Esophagus squamous epithelium (tissue), 5 donors: ENCODE data around the gene NFATC2. TPM values are rescaled to one million over a fixed set of nuclear protein-coding genes. Genes with fewer than 3 reads are reported as not detected.

Experiments used
- DNase-seq: peaks from one replicate; lab custom pipeline; 2025; lab: John Stamatoyannopoulos, UW
- H3K27ac ChIP-seq, 4 donors: fragments of 200-600 bp; sonication (generic); one replicate each; pipeline ENCODE4 v1.5.1; 2016 to 2019; ENCODE audit warnings: mild to moderate bottlenecking in 1 of 4
- H3K27me3 ChIP-seq, 4 donors: fragments of 200-600 bp; sonication (generic); 1 replicate in 3 of 4; 2 replicates in 1 of 4; pipeline versions ENCODE4 v1.5.1 to v1.6.0; 2017 to 2021; ENCODE audit warnings: antibody characterized with exemption in 1 of 4
- H3K36me3 ChIP-seq, 3 donors: fragments of 200-600 bp; sonication (generic); one replicate each; pipeline ENCODE4 v1.5.1; 2016 to 2019
- H3K4me1 ChIP-seq, 3 donors: fragments of 200-600 bp; sonication (generic); one replicate each; pipeline ENCODE4 v1.5.1; 2017 to 2019
- H3K4me3 ChIP-seq, 4 donors: fragments of 200-600 bp; sonication (generic); 1 replicate in 3 of 4; 2 replicates in 1 of 4; pipeline ENCODE4 v1.5.1; 2016 to 2019; ENCODE audit warnings: mild to moderate bottlenecking in 2 of 4, moderate library complexity in 1 of 4
- H3K9me3 ChIP-seq, 3 donors: fragments of 200-600 bp; sonication (generic); one replicate each; pipeline ENCODE4 v1.5.1; 2016 to 2019
- CTCF ChIP-seq, 6 experiments: fragments of 450-650 bp in 4 of 6; fragments of 200-600 bp in 2 of 6; sonication (generic) in 2 of 6; IDR thresholded peaks; one replicate each; pipeline ENCODE4 v1.5.1; 2016 to 2019; ENCODE audit warnings: antibody characterized with exemption in 6 of 6, mild to moderate bottlenecking in 4 of 6, moderate library complexity in 4 of 6
- POLR2A ChIP-seq, 4 donors: fragments of 450-650 bp; IDR thresholded peaks; one replicate each; pipeline ENCODE4 v1.6.1; 2017; ENCODE audit warnings: antibody characterized with exemption in 4 of 4, mild to moderate bottlenecking in 4 of 4, moderate library complexity in 3 of 4
- WGBS, 2 donors: methylation state at CpG; one replicate each; pipeline ENCODE4 v1.1.5; 2018; 5-methylcytosine and 5-hydroxymethylcytosine counted together
- intact Hi-C: fragments of 100-400 bp; cut with DNase I; formaldehyde crosslinking; loops from one replicate; pipeline ENCODE4 v1.15.0; 2022
- total RNA-seq, 4 donors: library from RNA; depleted of rRNA; stranded (reverse); fragments of >200 nt; gene quantifications; one replicate each; pipeline ENCODE4 v1.1.0, GENCODE V29; 2016
- donor health status: DM: yes; HTN: yes; CAD: no.

The NFATC2 gene
- total RNA-seq, 4 donors from 2014 or later: 0.83 to 6.7 (median 1.4) TPM

DNA sequence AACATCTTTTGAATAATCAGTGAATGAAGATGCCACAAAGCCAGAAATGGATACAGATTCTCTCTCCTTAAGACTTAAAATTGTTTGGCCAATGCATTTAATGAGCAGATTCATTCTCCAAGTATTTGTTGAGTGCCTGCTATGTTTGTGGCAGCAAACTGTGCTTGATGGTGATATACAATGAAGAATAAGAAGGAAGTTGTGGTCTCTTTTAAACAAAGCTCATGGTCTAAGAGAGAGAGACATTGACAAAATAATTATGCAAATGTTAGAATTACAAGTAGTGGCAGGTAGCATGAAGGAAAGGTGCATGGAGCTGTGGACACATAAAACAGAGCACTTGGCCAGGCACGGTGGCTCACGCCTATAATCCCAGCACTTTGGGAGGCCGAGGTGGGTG is 28.3 kb downstream of the NFATC2 start:
- H3K4me3 ChIP-seq: no peak overlapping the region
- no peak overlapping the region for H3K27ac ChIP-seq
- 59 to 82% methylated on average over 3 of the region's 3 CpGs for WGBS, 2 donors
- H3K9me3 ChIP-seq: no peaks in the 10 kb centered on the region
- no peaks in the 10 kb centered on the region for H3K27me3 ChIP-seq
- no peaks in the 10 kb centered on the region for H3K4me1 ChIP-seq
- intact Hi-C loops: no loop called here
- no peak for DNase-seq
- peaks cover 0 to 6% (median 0%) of the 10 kb centered on the region in 3 donors for H3K36me3 ChIP-seq
- TF ChIP-seq POLR2A (IDR thresholded peaks at IDR 0.05) (no peak), CTCF (IDR thresholded peaks at IDR 0.05) (no peak)

GRCh38 chr20:51513545-51513944 is 29.0 kb downstream of the NFATC2 start:
- Histone ChIP-seq H3K36me3 (peaks cover 0 to 6% (median 0%) of the 10 kb centered on the region in 3 donors), H3K27ac (no peak overlapping the region), H3K9me3 (no peaks in the 10 kb centered on the region), H3K27me3 (no peaks in the 10 kb centered on the region), H3K4me1 (no peaks in the 10 kb centered on the region), H3K4me3 (no peak overlapping the region)
- no peak for TF ChIP-seq CTCF (IDR thresholded peaks at IDR 0.05)
- no peak for TF ChIP-seq POLR2A (IDR thresholded peaks at IDR 0.05)
- 93 to 97% methylated on average over 3 of the region's 4 CpGs for WGBS, 2 donors
- intact Hi-C loops: no loop called here
- no peak for DNase-seq

- no peak for DNase-seq
- H3K27me3 ChIP-seq: no peaks in the 10 kb centered on the region
- intact Hi-C loops: no loop called here
- no peaks in the 10 kb centered on the region for H3K9me3 ChIP-seq
- H3K4me3 ChIP-seq: no peak overlapping the region
- H3K4me1 ChIP-seq: no peaks in the 10 kb centered on the region
- peaks cover 0 to 6% (median 0%) of the 10 kb centered on the region in 3 donors for H3K36me3 ChIP-seq
- H3K27ac ChIP-seq: no peak overlapping the region
- 59 to 71% methylated on average over 2 of the region's 2 CpGs for WGBS, 2 donors
- TF ChIP-seq POLR2A (IDR thresholded peaks at IDR 0.05) (no peak), CTCF (IDR thresholded peaks at IDR 0.05) (no peak)
These were observed 29.9 kb downstream of the NFATC2 start for GRCh38 chr20:51512645-51513044.

- TF ChIP-seq POLR2A (IDR thresholded peaks at IDR 0.05): no peak
- TF ChIP-seq CTCF (IDR thresholded peaks at IDR 0.05): no peak
- no peak overlapping the region for H3K27ac ChIP-seq
- no peak overlapping the region for H3K4me3 ChIP-seq
- intact Hi-C loops: no loop called here
- no peaks in the 10 kb centered on the region for H3K27me3 ChIP-seq
- H3K9me3 ChIP-seq: no peaks in the 10 kb centered on the region
- no peaks in the 10 kb centered on the region for H3K4me1 ChIP-seq
- no peak for DNase-seq
- WGBS, 2 donors: 91 to 92% methylated on average over 8 to 10 of the region's 10 CpGs
- peaks cover 0 to 6% (median 0%) of the 10 kb centered on the region in 3 donors for H3K36me3 ChIP-seq
These were observed 30.5 kb downstream of the NFATC2 start for GRCh38 chr20:51511861-51512619.

GRCh38 chr20:51510936-51511605 is 31.4 kb downstream of the NFATC2 start:
- H3K9me3 ChIP-seq: no peaks in the 10 kb centered on the region
- no peak for DNase-seq
- no peaks in the 10 kb centered on the region for H3K27me3 ChIP-seq
- H3K4me3 ChIP-seq: no peak overlapping the region
- intact Hi-C loops: no loop called here
- H3K4me1 ChIP-seq: no peaks in the 10 kb centered on the region
- TF ChIP-seq POLR2A (IDR thresholded peaks at IDR 0.05): no peak
- no peak for TF ChIP-seq CTCF (IDR thresholded peaks at IDR 0.05)
- no peak overlapping the region for H3K27ac ChIP-seq
- peaks cover 0 to 6% (median 0%) of the 10 kb centered on the region in 3 donors for H3K36me3 ChIP-seq
- 73 to 75% methylated on average over 6 of the region's 6 CpGs for WGBS, 2 donors
